Osteocyte (in vitro differentiated cells): Measurements from ENCODE around the gene NEU3. TPM values are rescaled to one million over a fixed set of nuclear protein-coding genes. Genes with fewer than 3 reads are reported as not detected.

ENCODE experiments used
- DNase-seq: peaks from one replicate; pipeline ENCODE4 v3.0.0; 2021; ENCODE audit warnings: mixed read lengths; ENCODE audit not compliant: unreplicated experiment; ENCODE audit errors: extremely low spot score
- H3K27ac Mint-ChIP-seq: one replicate; pipeline ENCODE4 v1.8.0; 2021; ENCODE audit warnings: mild to moderate bottlenecking, mixed read lengths; ENCODE audit not compliant: unreplicated experiment
- H3K27me3 Mint-ChIP-seq: one replicate; pipeline ENCODE4 v1.8.0; 2021; ENCODE audit warnings: mixed read lengths; ENCODE audit not compliant: unreplicated experiment
- H3K36me3 Mint-ChIP-seq: one replicate; pipeline ENCODE4 v1.8.0; 2021; ENCODE audit warnings: mixed read lengths; ENCODE audit not compliant: unreplicated experiment
- H3K4me1 Mint-ChIP-seq: one replicate; pipeline ENCODE4 v1.8.0; 2021; ENCODE audit warnings: mixed read lengths; ENCODE audit not compliant: unreplicated experiment
- H3K4me3 Mint-ChIP-seq: one replicate; pipeline ENCODE4 v1.8.0; 2021; ENCODE audit warnings: mild to moderate bottlenecking, moderate library complexity, mixed read lengths; ENCODE audit not compliant: unreplicated experiment
- H3K9me3 Mint-ChIP-seq: one replicate; pipeline ENCODE4 v1.8.0; 2021; ENCODE audit warnings: mixed read lengths; ENCODE audit not compliant: unreplicated experiment
- CTCF ChIP-seq: fragments of 200-600 bp; sonication (generic); IDR thresholded peaks from 2 replicates; pipeline ENCODE4 v1.5.0; 2021; ENCODE audit warnings: antibody characterized with exemption, mild to moderate bottlenecking, moderate library complexity
- total RNA-seq: library from RNA; stranded (reverse); gene quantifications from 2 replicates; pipeline ENCODE4 v1.2.1, GENCODE V29; 2021

The NEU3 gene
- total RNA-seq, 1 donor from 2014 or later, result 10.1 TPM

GRCh38 chr11:74948898-74949752 lies 39.6 kb upstream of the NEU3 start, which contains the start of the genes SPCS2 and XRRA1:
TSS of gene SPCS2 (plus strand) at chr11:74949266. CDS start at chr11:74949286, 20 bp downstream.
TSS of gene XRRA1 (minus strand) at chr11:74949091. CDS start at chr11:74940878, 8,213 bp downstream.
- Mint-ChIP-seq H3K27me3 (no peaks in the 10 kb centered on the region), H3K4me3 (peak within 1 kb of the TSS; percentile 97), H3K27ac (peak within 1 kb of the TSS; percentile 96), H3K36me3 (peaks cover 4% of the 10 kb centered on the region), H3K9me3 (no peaks in the 10 kb centered on the region), H3K4me1 (peaks cover 27% of the 10 kb centered on the region)
- DNase-seq, result peak; percentile 99
- no peak for TF ChIP-seq CTCF

GRCh38 chr11:74949753-74950137 lies 39.0 kb upstream of the NEU3 start:
- TF ChIP-seq CTCF, result no peak
- DNase-seq, result no peak
- H3K36me3 Mint-ChIP-seq, result peaks cover 8% of the 10 kb centered on the region
- H3K4me1 Mint-ChIP-seq, result peaks cover 27% of the 10 kb centered on the region
- peak overlapping the region; percentile 96 for H3K27ac Mint-ChIP-seq
- no peaks in the 10 kb centered on the region for H3K27me3 Mint-ChIP-seq
- peaks cover 3% of the 10 kb centered on the region for H3K9me3 Mint-ChIP-seq
- H3K4me3 Mint-ChIP-seq, result peak overlapping the region; percentile 97

GRCh38 chr11:74950374-74950969 lies 38.3 kb upstream of the NEU3 start:
- Mint-ChIP-seq H3K36me3 (peaks cover 10% of the 10 kb centered on the region), H3K9me3 (peaks cover 5% of the 10 kb centered on the region), H3K27ac (peak overlapping the region; percentile 96), H3K4me3 (peak overlapping the region; percentile 97), H3K27me3 (no peaks in the 10 kb centered on the region), H3K4me1 (peaks cover 27% of the 10 kb centered on the region)
- TF ChIP-seq CTCF, result no peak
- DNase-seq, result no peak

GRCh38 chr11:74951226-74951625 lies 37.5 kb upstream of the NEU3 start:
- Mint-ChIP-seq H3K4me1 (peaks cover 28% of the 10 kb centered on the region), H3K36me3 (peaks cover 10% of the 10 kb centered on the region), H3K9me3 (peaks cover 5% of the 10 kb centered on the region), H3K27me3 (no peaks in the 10 kb centered on the region), H3K27ac (no peak overlapping the region), H3K4me3 (peak overlapping the region; percentile 97)
- no peak for TF ChIP-seq CTCF
- DNase-seq, result no peak

GRCh38 chr11:74952752-74953151 lies 36.0 kb upstream of the NEU3 start:
- Mint-ChIP-seq H3K36me3 (peaks cover 12% of the 10 kb centered on the region), H3K4me1 (peaks cover 32% of the 10 kb centered on the region), H3K9me3 (peaks cover 5% of the 10 kb centered on the region), H3K27ac (no peak overlapping the region), H3K27me3 (no peaks in the 10 kb centered on the region), H3K4me3 (no peak overlapping the region)
- TF ChIP-seq CTCF, result no peak
- no peak for DNase-seq
